ENCODE measurements around the gene PLPP3. TPM values are rescaled to one million over a fixed set of nuclear protein-coding genes. Genes with fewer than 3 reads are reported as not detected.

PLPP3 gene
- total RNA-seq, 1 donor from 2014 or later: not detected

GRCh38 chr1:56490619-56491018, 88.7 kb downstream of the PLPP3 start:
- no peaks in the 10 kb centered on the region for H3K9me3 Mint-ChIP-seq

GRCh38 chr1:56489695-56490094, 89.7 kb downstream of the PLPP3 start:
- intact Hi-C loops (cut with micrococcal nuclease): no loop called here
- Mint-ChIP-seq H3K4me1 (ENCODE audit: low read depth) (no peaks in the 10 kb centered on the region), H3K27me3 (ENCODE audit: insufficient read depth) (no peaks in the 10 kb centered on the region)

More at GRCh38 chr1:56490619-56491018, 88.7 kb downstream of the PLPP3 start:
- DNase-seq (ENCODE audit: low spot score): no peak
- no peaks in the 10 kb centered on the region for H3K36me3 Mint-ChIP-seq (ENCODE audit: low read depth)
- no peak overlapping the region for H3K27ac Mint-ChIP-seq
- H3K4me1 Mint-ChIP-seq (ENCODE audit: low read depth): no peaks in the 10 kb centered on the region
- intact Hi-C loops (cut with micrococcal nuclease): no loop called here
- H3K4me3 Mint-ChIP-seq: no peak overlapping the region
- H3K27me3 Mint-ChIP-seq (ENCODE audit: insufficient read depth): no peaks in the 10 kb centered on the region

GRCh38 chr1:56484695-56485094, 94.7 kb downstream of the PLPP3 start:
- DNase-seq (ENCODE audit: low spot score): no peak
- Mint-ChIP-seq H3K27me3 (ENCODE audit: insufficient read depth) (no peaks in the 10 kb centered on the region), H3K4me1 (ENCODE audit: low read depth) (no peaks in the 10 kb centered on the region), H3K9me3 (no peaks in the 10 kb centered on the region), H3K36me3 (ENCODE audit: low read depth) (no peaks in the 10 kb centered on the region), H3K27ac (no peak overlapping the region), H3K4me3 (no peak overlapping the region)
- intact Hi-C loops (cut with micrococcal nuclease): no loop called here

More at GRCh38 chr1:56489695-56490094, 89.7 kb downstream of the PLPP3 start:
- no peak for DNase-seq (ENCODE audit: low spot score)
- no peak overlapping the region for H3K4me3 Mint-ChIP-seq
- no peak overlapping the region for H3K27ac Mint-ChIP-seq
- H3K9me3 Mint-ChIP-seq: no peaks in the 10 kb centered on the region
- no peaks in the 10 kb centered on the region for H3K36me3 Mint-ChIP-seq (ENCODE audit: low read depth)

- intact Hi-C loops (cut with micrococcal nuclease): no loop called here
- Mint-ChIP-seq H3K4me3 (no peak overlapping the region), H3K27me3 (ENCODE audit: insufficient read depth) (peaks cover 8% of the 10 kb centered on the region), H3K27ac (no peak overlapping the region), H3K9me3 (no peaks in the 10 kb centered on the region), H3K4me1 (ENCODE audit: low read depth) (no peaks in the 10 kb centered on the region), H3K36me3 (ENCODE audit: low read depth) (no peaks in the 10 kb centered on the region)
- no peak for DNase-seq (ENCODE audit: low spot score)
Observed at GRCh38 chr1:56483104-56483503, 96.3 kb downstream of the PLPP3 start.

- Mint-ChIP-seq H3K36me3 (ENCODE audit: low read depth) (no peaks in the 10 kb centered on the region), H3K4me3 (no peak overlapping the region), H3K9me3 (no peaks in the 10 kb centered on the region), H3K27me3 (ENCODE audit: insufficient read depth) (peaks cover 8% of the 10 kb centered on the region), H3K4me1 (ENCODE audit: low read depth) (no peaks in the 10 kb centered on the region), H3K27ac (no peak overlapping the region)
- no peak for DNase-seq (ENCODE audit: low spot score)
- intact Hi-C loops (cut with micrococcal nuclease): no loop called here
Observed at GRCh38 chr1:56482486-56482885, 96.9 kb downstream of the PLPP3 start.

GRCh38 chr1:56481140-56481694, 98.1 kb downstream of the PLPP3 start:
- Mint-ChIP-seq H3K27ac (no peak overlapping the region), H3K27me3 (ENCODE audit: insufficient read depth) (peaks cover 18% of the 10 kb centered on the region), H3K9me3 (no peaks in the 10 kb centered on the region), H3K4me1 (ENCODE audit: low read depth) (no peaks in the 10 kb centered on the region), H3K4me3 (no peak overlapping the region), H3K36me3 (ENCODE audit: low read depth) (no peaks in the 10 kb centered on the region)
- no peak for DNase-seq (ENCODE audit: low spot score)
- intact Hi-C loops (cut with micrococcal nuclease): no loop called here

- Mint-ChIP-seq H3K27ac (no peak overlapping the region), H3K36me3 (ENCODE audit: low read depth) (no peaks in the 10 kb centered on the region), H3K27me3 (ENCODE audit: insufficient read depth) (peaks cover 20% of the 10 kb centered on the region), H3K4me3 (no peak overlapping the region), H3K4me1 (ENCODE audit: low read depth) (no peaks in the 10 kb centered on the region), H3K9me3 (no peaks in the 10 kb centered on the region)
- DNase-seq (ENCODE audit: low spot score): no peak
- intact Hi-C loops (cut with micrococcal nuclease): no loop called here
Observed at GRCh38 chr1:56478734-56479133, 100.6 kb downstream of the PLPP3 start.

GRCh38 chr1:56477164-56478111, 101.9 kb downstream of the PLPP3 start:
- Mint-ChIP-seq H3K4me1 (ENCODE audit: low read depth) (no peaks in the 10 kb centered on the region), H3K9me3 (no peaks in the 10 kb centered on the region), H3K27ac (no peak overlapping the region), H3K27me3 (ENCODE audit: insufficient read depth) (peaks cover 20% of the 10 kb centered on the region), H3K36me3 (ENCODE audit: low read depth) (no peaks in the 10 kb centered on the region), H3K4me3 (no peak overlapping the region)
- intact Hi-C loops (cut with micrococcal nuclease): no loop called here
- no peak for DNase-seq (ENCODE audit: low spot score)

- intact Hi-C loops (cut with micrococcal nuclease): no loop called here
- no peaks in the 10 kb centered on the region for H3K9me3 Mint-ChIP-seq
- DNase-seq (ENCODE audit: low spot score): no peak
- H3K27ac Mint-ChIP-seq: no peak overlapping the region
- no peaks in the 10 kb centered on the region for H3K4me1 Mint-ChIP-seq (ENCODE audit: low read depth)
- H3K4me3 Mint-ChIP-seq: no peak overlapping the region
- peaks cover 21% of the 10 kb centered on the region for H3K27me3 Mint-ChIP-seq (ENCODE audit: insufficient read depth)
- no peaks in the 10 kb centered on the region for H3K36me3 Mint-ChIP-seq (ENCODE audit: low read depth)
Observed at GRCh38 chr1:56473582-56474270, 105.6 kb downstream of the PLPP3 start.

- no peak for DNase-seq (ENCODE audit: low spot score)
- Mint-ChIP-seq H3K4me1 (ENCODE audit: low read depth) (no peaks in the 10 kb centered on the region), H3K4me3 (no peak overlapping the region), H3K27ac (no peak overlapping the region), H3K36me3 (ENCODE audit: low read depth) (no peaks in the 10 kb centered on the region), H3K9me3 (no peaks in the 10 kb centered on the region), H3K27me3 (ENCODE audit: insufficient read depth) (peaks cover 16% of the 10 kb centered on the region)
- intact Hi-C loops (cut with micrococcal nuclease): no loop called here
Observed at GRCh38 chr1:56472860-56473259, 106.5 kb downstream of the PLPP3 start.

GRCh38 chr1:56469640-56470371, 109.6 kb downstream of the PLPP3 start:
- intact Hi-C loops (cut with micrococcal nuclease): no loop called here
- H3K4me1 Mint-ChIP-seq (ENCODE audit: low read depth): no peaks in the 10 kb centered on the region
- DNase-seq (ENCODE audit: low spot score): no peak
- H3K36me3 Mint-ChIP-seq (ENCODE audit: low read depth): no peaks in the 10 kb centered on the region
- H3K27ac Mint-ChIP-seq: no peak overlapping the region
- peaks cover 4% of the 10 kb centered on the region for H3K27me3 Mint-ChIP-seq (ENCODE audit: insufficient read depth)
- no peak overlapping the region for H3K4me3 Mint-ChIP-seq
- H3K9me3 Mint-ChIP-seq: no peaks in the 10 kb centered on the region

GRCh38 chr1:56468518-56468917, 110.8 kb downstream of the PLPP3 start:
- no peaks in the 10 kb centered on the region for H3K36me3 Mint-ChIP-seq (ENCODE audit: low read depth)

More at GRCh38 chr1:56468518-56468917, 110.8 kb downstream of the PLPP3 start:
- no peaks in the 10 kb centered on the region for H3K4me1 Mint-ChIP-seq (ENCODE audit: low read depth)
- intact Hi-C loops (cut with micrococcal nuclease): no loop called here
- peaks cover 4% of the 10 kb centered on the region for H3K27me3 Mint-ChIP-seq (ENCODE audit: insufficient read depth)
- DNase-seq (ENCODE audit: low spot score): no peak
- no peaks in the 10 kb centered on the region for H3K9me3 Mint-ChIP-seq
- no peak overlapping the region for H3K4me3 Mint-ChIP-seq
- no peak overlapping the region for H3K27ac Mint-ChIP-seq
